ENCODE results near the gene ZFC3H1.

DNA sequence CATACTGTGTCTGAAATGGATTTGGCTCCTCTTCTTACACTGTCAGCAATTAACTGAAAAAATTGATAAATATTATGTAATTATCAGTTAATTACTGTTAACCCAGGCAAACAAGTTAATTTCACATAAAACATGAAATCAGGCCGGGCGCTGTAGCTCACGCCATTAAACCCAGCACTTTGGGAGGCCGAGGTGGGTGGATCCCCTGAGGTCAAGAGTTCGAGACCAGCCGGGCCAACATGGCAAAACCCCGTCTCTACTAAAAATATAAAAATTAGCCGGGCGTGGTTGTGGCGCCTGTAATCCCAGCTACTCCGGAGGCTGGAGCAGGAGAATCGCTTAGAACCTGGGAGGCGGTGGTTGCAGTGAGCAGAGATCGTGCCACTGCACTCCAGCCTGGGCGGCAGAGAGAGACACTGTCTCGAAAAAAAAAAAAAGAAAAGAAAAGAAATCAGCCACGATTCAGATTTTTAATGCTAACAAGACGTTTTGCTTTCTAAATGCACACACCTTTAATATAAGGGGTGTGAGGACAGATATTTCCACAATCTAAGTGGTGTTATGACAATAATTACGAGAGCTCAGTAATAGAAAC is 21.8 kb upstream of the ZFC3H1 start:
- TF ChIP-seq, protein P1, sequence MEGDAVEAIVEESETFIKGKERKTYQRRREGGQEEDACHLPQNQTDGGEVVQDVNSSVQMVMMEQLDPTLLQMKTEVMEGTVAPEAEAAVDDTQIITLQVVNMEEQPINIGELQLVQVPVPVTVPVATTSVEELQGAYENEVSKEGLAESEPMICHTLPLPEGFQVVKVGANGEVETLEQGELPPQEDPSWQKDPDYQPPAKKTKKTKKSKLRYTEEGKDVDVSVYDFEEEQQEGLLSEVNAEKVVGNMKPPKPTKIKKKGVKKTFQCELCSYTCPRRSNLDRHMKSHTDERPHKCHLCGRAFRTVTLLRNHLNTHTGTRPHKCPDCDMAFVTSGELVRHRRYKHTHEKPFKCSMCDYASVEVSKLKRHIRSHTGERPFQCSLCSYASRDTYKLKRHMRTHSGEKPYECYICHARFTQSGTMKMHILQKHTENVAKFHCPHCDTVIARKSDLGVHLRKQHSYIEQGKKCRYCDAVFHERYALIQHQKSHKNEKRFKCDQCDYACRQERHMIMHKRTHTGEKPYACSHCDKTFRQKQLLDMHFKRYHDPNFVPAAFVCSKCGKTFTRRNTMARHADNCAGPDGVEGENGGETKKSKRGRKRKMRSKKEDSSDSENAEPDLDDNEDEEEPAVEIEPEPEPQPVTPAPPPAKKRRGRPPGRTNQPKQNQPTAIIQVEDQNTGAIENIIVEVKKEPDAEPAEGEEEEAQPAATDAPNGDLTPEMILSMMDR (IDR thresholded peaks at IDR 0.05), result no peak
- no peak for TF ChIP-seq POLR2A (IDR thresholded peaks at IDR 0.05)
